H9 (cell line): ENCODE results near the gene UGT1A7. TPM values are rescaled to one million over a fixed set of nuclear protein-coding genes. Genes with fewer than 3 reads are reported as not detected.

Source experiments
- DNase-seq: peaks from one replicate; pipeline ENCODE4 v3.0.0-alpha.2; 2017
- H2AFZ ChIP-seq: one replicate; pipeline ENCODE4 v1.6.1; 2013; ENCODE audit warnings: mild to moderate bottlenecking, low read length, control low read depth, moderate library complexity
- H2AK5ac ChIP-seq: 2 replicates; pipeline ENCODE4 v1.6.1; 2013; ENCODE audit warnings: low read length, control low read depth, mixed read lengths; ENCODE audit not compliant: insufficient read length
- H2BK120ac ChIP-seq: one replicate; pipeline ENCODE4 v1.6.1; 2013; ENCODE audit warnings: low read depth, mild to moderate bottlenecking, low read length, control low read depth, inconsistent platforms; ENCODE audit not compliant: poor library complexity, severe bottlenecking
- H2BK12ac ChIP-seq: 2 replicates; pipeline ENCODE4 v1.6.1; 2013; ENCODE audit warnings: low read length, control low read depth, mixed read lengths, low read depth; ENCODE audit not compliant: insufficient read length
- H2BK15ac ChIP-seq: 2 replicates; pipeline ENCODE4 v1.6.1; 2013; ENCODE audit warnings: low read depth, low read length, control low read depth
- H2BK20ac ChIP-seq: one replicate; pipeline ENCODE4 v1.6.1; 2013; ENCODE audit warnings: low read depth, mild to moderate bottlenecking, low read length, control low read depth, inconsistent platforms; ENCODE audit not compliant: poor library complexity, severe bottlenecking
- H2BK5ac ChIP-seq: 2 replicates; pipeline ENCODE4 v1.6.1; 2013; ENCODE audit warnings: low read length, control low read depth, mixed read lengths; ENCODE audit not compliant: insufficient read length
- H3K14ac ChIP-seq: 2 replicates; pipeline ENCODE4 v1.6.1; 2013; ENCODE audit warnings: low read length, control low read depth; ENCODE audit not compliant: insufficient read depth
- H3K18ac ChIP-seq: 2 replicates; pipeline ENCODE4 v1.6.1; 2013; ENCODE audit warnings: low read depth, mild to moderate bottlenecking, mixed read lengths, low read length, control low read depth; ENCODE audit not compliant: insufficient read length
- H3K23ac ChIP-seq: 2 replicates; pipeline ENCODE4 v1.6.1; 2013; ENCODE audit warnings: low read length, control low read depth, mixed read lengths, low read depth; ENCODE audit not compliant: insufficient read length
- H3K23me2 ChIP-seq: 2 replicates; pipeline ENCODE4 v1.6.1; 2013; ENCODE audit warnings: low read depth, mild to moderate bottlenecking, mixed read lengths, low read length, control low read depth; ENCODE audit not compliant: insufficient read length, poor library complexity, severe bottlenecking
- H3K27ac ChIP-seq: 2 replicates; pipeline ENCODE4 v1.5.1; 2013; ENCODE audit warnings: low read length, control low read depth, mixed read lengths, low read depth; ENCODE audit not compliant: insufficient read length
- H3K27me3 ChIP-seq: 2 replicates; pipeline ENCODE4 v1.6.1; 2013; ENCODE audit warnings: low read length, control low read depth, inconsistent platforms; ENCODE audit not compliant: insufficient read depth
- H3K4ac ChIP-seq: 2 replicates; pipeline ENCODE4 v1.6.1; 2013; ENCODE audit warnings: low read depth, mild to moderate bottlenecking, control low read depth, inconsistent platforms, low read length, moderate library complexity
- H3K4me1 ChIP-seq: 2 replicates; pipeline ENCODE4 v1.6.1; 2013; ENCODE audit warnings: low read length, control low read depth, inconsistent platforms; ENCODE audit not compliant: insufficient read depth
- H3K4me2 ChIP-seq: 2 replicates; pipeline ENCODE4 v1.6.1; 2013; ENCODE audit warnings: low read length, control low read depth, mixed read lengths; ENCODE audit not compliant: insufficient read length, insufficient read depth
- H3K56ac ChIP-seq: 2 replicates; pipeline ENCODE4 v1.6.1; 2013; ENCODE audit warnings: low read depth, mild to moderate bottlenecking, mixed read lengths, low read length, control low read depth; ENCODE audit not compliant: insufficient read length
- H3K79me1 ChIP-seq: 2 replicates; pipeline ENCODE4 v1.6.1; 2013; ENCODE audit warnings: low read depth, mild to moderate bottlenecking, moderate library complexity, low read length, control low read depth, inconsistent platforms; ENCODE audit not compliant: insufficient read depth, poor library complexity, severe bottlenecking
- H3K79me2 ChIP-seq: 2 replicates; pipeline ENCODE4 v1.6.1; 2013; ENCODE audit warnings: low read length, control low read depth, inconsistent platforms; ENCODE audit not compliant: insufficient read depth
- H3K9ac ChIP-seq: 2 replicates; pipeline ENCODE4 v1.6.1; 2013; ENCODE audit warnings: low read length, control low read depth, mixed read lengths; ENCODE audit not compliant: insufficient read length; ENCODE audit errors: extremely low read depth
- H3K9me3 ChIP-seq: one replicate; pipeline ENCODE4 v1.6.1; 2013; ENCODE audit warnings: low read depth, low read length, inconsistent platforms; ENCODE audit not compliant: control insufficient read depth
- H3T11ph ChIP-seq: one replicate; pipeline ENCODE4 v1.6.1; 2013; ENCODE audit warnings: mild to moderate bottlenecking, low read length, control low read depth, inconsistent platforms
- H4K20me1 ChIP-seq: one replicate; pipeline ENCODE4 v1.6.1; 2013; ENCODE audit not compliant: control insufficient read depth, insufficient read length, insufficient read depth
- H4K5ac ChIP-seq: 2 replicates; pipeline ENCODE4 v1.6.1; 2013; ENCODE audit warnings: low read depth, mild to moderate bottlenecking, mixed read lengths, low read length, control low read depth; ENCODE audit not compliant: insufficient read length
- H4K8ac ChIP-seq: replicated peaks from 2 replicates; pipeline ENCODE4 v1.6.1; 2013; ENCODE audit warnings: low read length, control low read depth, mixed read lengths, low read depth; ENCODE audit not compliant: insufficient read length
- H4K91ac ChIP-seq: 2 replicates; pipeline ENCODE4 v1.6.1; 2013; ENCODE audit warnings: low read depth, mild to moderate bottlenecking, moderate library complexity, mixed read lengths, low read length, control low read depth; ENCODE audit not compliant: insufficient read length
- H3K27ac Mint-ChIP-seq, 3 experiments: 2 replicates in 2 of 3; 3 replicates in 1 of 3; pipeline ENCODE4 v1.8.0; 2020 to 2021; ENCODE audit warnings: mixed read lengths in 3 of 3, mild to moderate bottlenecking in 1 of 3, moderate library complexity in 1 of 3
- H3K27me3 Mint-ChIP-seq: 2 replicates; pipeline ENCODE4 v1.8.0; 2021; ENCODE audit warnings: low read depth, mild to moderate bottlenecking, moderate library complexity, mixed read lengths
- H3K36me3 Mint-ChIP-seq, 3 experiments: 2 replicates in 2 of 3; 3 replicates in 1 of 3; pipeline ENCODE4 v1.8.0; 2020 to 2021; ENCODE audit warnings: low read depth in 3 of 3, mixed read lengths in 3 of 3; ENCODE audit not compliant: insufficient read depth in 1 of 3
- H3K4me1 Mint-ChIP-seq, 2 experiments: 2 replicates each; pipeline ENCODE4 v1.8.0; 2020; ENCODE audit warnings: mixed read lengths in 2 of 2
- H3K4me3 Mint-ChIP-seq, 2 experiments: 2 replicates in 1 of 2; 3 replicates in 1 of 2; pipeline ENCODE4 v1.8.0; 2020 to 2021; ENCODE audit warnings: mild to moderate bottlenecking in 2 of 2, mixed read lengths in 2 of 2, moderate library complexity in 1 of 2
- H3K9me3 Mint-ChIP-seq, 2 experiments: 2 replicates in 1 of 2; 3 replicates in 1 of 2; pipeline ENCODE4 v1.8.0; 2020; ENCODE audit warnings: mild to moderate bottlenecking in 2 of 2, mixed read lengths in 2 of 2, moderate library complexity in 1 of 2
- CTCF ChIP-seq: fragments of 200-600 bp; sonication (generic); conservative IDR thresholded peaks from 3 replicates; pipeline ENCODE4 v1.8.0; 2021; ENCODE audit warnings: antibody characterized with exemption, mild to moderate bottlenecking
- WGBS: extraction: QIAGEN DNeasy Blood & Tissue Kit; methylation state at CpG from one replicate; pipeline ENCODE4 v1.1.7; 2013; ENCODE audit warnings: missing lambda C conversion rate, low lambda C conversion rate, mixed read lengths; ENCODE audit not compliant: insufficient read length; ENCODE audit errors: extremely low coverage; 5-methylcytosine and 5-hydroxymethylcytosine counted together
- total RNA-seq: library from RNA; stranded (reverse); gene quantifications from 2 replicates; pipeline ENCODE4 v1.2.1, GENCODE V29; 2021

The UGT1A7 gene
- total RNA-seq, 1 experiment from 2014 or later = not detected

GRCh38 chr2:233679196-233679595 lies 2.5 kb upstream of the UGT1A7 start:
- Histone ChIP-seq H3K4me1 (no peaks in the 10 kb centered on the region; the same call in 1 of the 2 replicates), H2BK20ac (no peak overlapping the region), H4K91ac (no peak overlapping the region), H3K4me2 (no peak overlapping the region), H3K79me2 (no peaks in the 10 kb centered on the region), H3K9ac (no peak overlapping the region), H3K23ac (no peak overlapping the region), H4K8ac (no peak overlapping the region), H4K5ac (no peak overlapping the region), H3K27me3 (no peaks in the 10 kb centered on the region), H3K79me1 (no peaks in the 10 kb centered on the region), H2AFZ (no peak overlapping the region), H2AK5ac (no peak overlapping the region), H2BK120ac (no peak overlapping the region), H3K27ac (no peak overlapping the region), H3T11ph (no peak overlapping the region), H2BK15ac (no peak overlapping the region), H3K4ac (no peak overlapping the region), H2BK5ac (no peak overlapping the region), H4K20me1 (no peaks in the 10 kb centered on the region), H2BK12ac (no peak overlapping the region), H3K14ac (no peak overlapping the region), H3K9me3 (no peaks in the 10 kb centered on the region), H3K23me2 (no peaks in the 10 kb centered on the region), H3K56ac (no peak overlapping the region), H3K18ac (no peak overlapping the region)
- H3K27me3 Mint-ChIP-seq = peaks cover 3% of the 10 kb centered on the region; the same call in 1 of the 2 replicates
- no peaks in the 10 kb centered on the region for H3K9me3 Mint-ChIP-seq
- WGBS = no CpG with 5 or more reads among the region's 4 CpGs
- H3K4me3 Mint-ChIP-seq = no peak overlapping the region
- peaks cover 2 to 5% of the 10 kb centered on the region in 2 experiments; a peak in 3 of 4 replicates for H3K4me1 Mint-ChIP-seq
- H3K36me3 Mint-ChIP-seq = no peaks in the 10 kb centered on the region
- no peak for TF ChIP-seq CTCF
- no peak for DNase-seq
- H3K27ac Mint-ChIP-seq = no peak overlapping the region
